Small intestine (tissue), 7 donors: ENCODE results near the gene CST3. TPM values are rescaled to one million over a fixed set of nuclear protein-coding genes. Genes with fewer than 3 reads are reported as not detected.
A peak's percentile ranks its signal among the peaks of the same experiment; 100 is the strongest.

Experiments used
- DNase-seq, 2 donors: peaks; one replicate each; pipeline versions ENCODE4 v3.0.0 to v3.0.0-alpha.2; 2013
- FAIRE-seq: peaks from 2 replicates; lab custom pipeline; 2012; peaks lifted over from hg19 to GRCh38; lab: Jason Lieb, UNC
- H3K27ac ChIP-seq, 3 donors: one replicate each; pipeline ENCODE4 v1.5.1; 2013; ENCODE audit warnings: low read length in 2 of 3, mild to moderate bottlenecking in 2 of 3, control low read depth in 1 of 3, inconsistent platforms in 1 of 3, low read depth in 1 of 3, moderate library complexity in 1 of 3
- H3K27me3 ChIP-seq, 3 donors: one replicate each; pipeline ENCODE4 v1.6.1; 2013; ENCODE audit warnings: low read length in 3 of 3, inconsistent platforms in 1 of 3; ENCODE audit not compliant: control insufficient read depth in 3 of 3, insufficient read depth in 3 of 3
- H3K36me3 ChIP-seq, 3 donors: one replicate each; pipeline ENCODE4 v1.6.1; 2013; ENCODE audit warnings: low read length in 3 of 3, inconsistent platforms in 1 of 3, low read depth in 1 of 3, mild to moderate bottlenecking in 1 of 3, moderate library complexity in 1 of 3; ENCODE audit not compliant: control insufficient read depth in 3 of 3, insufficient read depth in 2 of 3
- H3K4me1 ChIP-seq, 3 donors: one replicate each; pipeline ENCODE4 v1.6.1; 2013; ENCODE audit warnings: low read length in 2 of 3, inconsistent platforms in 1 of 3, low read depth in 1 of 3, mild to moderate bottlenecking in 1 of 3, moderate library complexity in 1 of 3; ENCODE audit not compliant: control insufficient read depth in 3 of 3, insufficient read depth in 2 of 3
- H3K4me3 ChIP-seq, 3 donors: one replicate each; pipeline ENCODE4 v1.5.1; 2013; ENCODE audit warnings: low read length in 3 of 3, control low read depth in 1 of 3, inconsistent platforms in 1 of 3, low read depth in 1 of 3, mild to moderate bottlenecking in 1 of 3, moderate library complexity in 1 of 3
- H3K9me3 ChIP-seq, 2 donors: one replicate each; pipeline ENCODE4 v1.6.1; 2013; ENCODE audit warnings: low read depth in 1 of 2, low read length in 1 of 2; ENCODE audit not compliant: control insufficient read depth in 2 of 2, insufficient read depth in 1 of 2
- WGBS, 3 donors: extraction: QIAGEN DNeasy Blood & Tissue Kit; methylation state at CpG; one replicate each; pipeline ENCODE4 v1.1.7; 2013; 5-methylcytosine and 5-hydroxymethylcytosine counted together
- polyA plus RNA-seq, 4 donors: library from polyadenylated mRNA; stranded (reverse) in 3 of 4; unstranded in 1 of 4; fragments of 200-250 nt in 3 of 4; fragments of 120-200 nt in 1 of 4; gene quantifications; one replicate each; pipeline versions ENCODE4 v1.2.1 to v1.2.3, GENCODE V29; 2013
- donor health status: healthy with polysubstance abuse.
- donor health status: control.
- donor health status: control.
- donor health status: Bipolar disorder and iron deficiency.
- donor health status: healthy.

Gene CST3
- polyA plus RNA-seq, 4 donors = 443 to 907 (median 470) TPM

DNA sequence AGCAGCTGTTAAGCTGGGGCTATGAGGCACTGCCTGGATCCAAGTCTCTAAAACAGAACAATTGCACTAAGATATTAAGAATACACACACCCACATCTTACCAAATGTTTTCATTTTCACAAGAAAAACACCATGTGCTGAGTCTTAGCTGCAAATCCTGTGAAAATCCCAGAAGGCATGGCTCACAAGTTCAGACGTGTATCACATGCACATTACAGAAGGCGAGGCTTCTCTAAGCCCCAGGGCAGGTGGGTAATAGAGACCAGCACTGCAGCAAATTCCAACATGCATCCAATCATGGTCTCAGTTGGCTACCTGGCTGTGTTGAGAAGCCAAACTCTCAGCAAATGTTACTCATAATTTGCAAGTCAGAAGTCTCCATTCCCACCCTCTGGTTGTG lies 16.2 kb upstream of the CST3 start:
- H3K4me1 ChIP-seq = peaks cover 0 to 19% (median 0%) of the 10 kb centered on the region in 3 donors
- H3K36me3 ChIP-seq = no peaks in the 10 kb centered on the region
- 59 to 74% (median 68%) methylated on average over 2 of the region's 2 CpGs for whole genome bisulfite sequencing, 3 donors
- DNase-seq (no peak), FAIRE-seq (no peak)
- H3K4me3 ChIP-seq = no peak overlapping the region
- H3K27ac ChIP-seq = no peak overlapping the region
- no peaks in the 10 kb centered on the region for H3K27me3 ChIP-seq
- peaks cover 0 to 5% of the 10 kb centered on the region in 2 donors for H3K9me3 ChIP-seq

DNA sequence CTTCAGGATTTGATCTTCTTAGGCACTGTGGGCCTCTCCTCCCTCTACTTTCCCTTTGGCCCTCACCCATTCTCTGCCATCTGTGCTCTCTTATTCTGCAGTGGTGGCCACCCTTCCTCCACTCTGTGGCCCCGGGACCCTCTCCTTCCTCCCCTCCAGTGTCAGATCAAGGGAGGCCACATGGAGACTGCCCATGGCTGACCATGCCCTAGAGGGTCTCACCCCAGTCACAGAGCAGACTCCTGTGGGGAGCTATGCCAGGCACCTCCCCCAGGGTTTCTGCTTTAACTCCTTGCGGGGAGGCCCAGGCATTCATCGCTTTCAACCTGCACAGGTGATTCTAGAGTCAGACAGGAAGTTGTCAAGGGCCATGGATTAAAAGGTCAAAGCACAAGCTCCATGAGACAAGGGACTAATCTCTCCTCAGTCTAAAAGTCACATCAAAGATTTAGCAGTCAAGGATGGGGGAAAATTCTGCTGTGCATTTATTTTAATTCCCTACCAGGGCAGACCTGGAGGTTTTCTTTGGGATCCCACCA lies 15.7 kb upstream of the CST3 start:
- Histone ChIP-seq H3K9me3 (peaks cover 0 to 5% of the 10 kb centered on the region in 2 donors), H3K27ac (no peak overlapping the region), H3K4me3 (no peak overlapping the region), H3K27me3 (no peaks in the 10 kb centered on the region), H3K4me1 (peaks cover 0 to 17% (median 0%) of the 10 kb centered on the region in 3 donors), H3K36me3 (no peaks in the 10 kb centered on the region)
- DNase-seq (peak in 1 of 2 donors; percentile 50), FAIRE-seq (no peak)
- 48 to 70% (median 52%) methylated on average over 3 of the region's 3 CpGs for WGBS, 3 donors

DNA sequence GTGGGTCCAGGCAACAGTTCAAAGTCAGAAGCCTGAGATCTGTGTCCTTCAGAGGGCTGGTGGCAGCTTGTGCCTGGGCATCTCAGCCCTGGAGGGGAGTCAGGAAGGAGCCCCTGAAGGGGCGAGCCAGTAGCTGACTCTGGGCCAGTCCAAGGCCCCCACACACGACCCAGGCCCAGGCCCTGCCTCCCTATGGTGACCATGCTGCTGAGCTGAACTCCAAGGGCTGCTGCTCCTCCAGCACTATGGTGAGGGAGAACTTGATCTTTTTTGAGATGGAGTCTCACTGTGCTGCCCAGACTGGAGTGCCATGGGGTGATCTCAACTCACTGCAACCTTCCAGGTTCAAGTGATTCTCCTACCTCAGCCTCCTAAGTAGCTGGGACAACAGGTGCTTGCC lies 15.2 kb upstream of the CST3 start:
- Histone ChIP-seq H3K9me3 (peaks cover 0 to 5% of the 10 kb centered on the region in 2 donors), H3K36me3 (no peaks in the 10 kb centered on the region), H3K27ac (no peak overlapping the region), H3K27me3 (no peaks in the 10 kb centered on the region), H3K4me1 (peaks cover 0 to 15% (median 0%) of the 10 kb centered on the region in 3 donors), H3K4me3 (no peak overlapping the region)
- no peak for DNase-seq
- FAIRE-seq = no peak
- WGBS, 3 donors = 87 to 94% (median 90%) methylated on average over 2 of the region's 2 CpGs

DNA sequence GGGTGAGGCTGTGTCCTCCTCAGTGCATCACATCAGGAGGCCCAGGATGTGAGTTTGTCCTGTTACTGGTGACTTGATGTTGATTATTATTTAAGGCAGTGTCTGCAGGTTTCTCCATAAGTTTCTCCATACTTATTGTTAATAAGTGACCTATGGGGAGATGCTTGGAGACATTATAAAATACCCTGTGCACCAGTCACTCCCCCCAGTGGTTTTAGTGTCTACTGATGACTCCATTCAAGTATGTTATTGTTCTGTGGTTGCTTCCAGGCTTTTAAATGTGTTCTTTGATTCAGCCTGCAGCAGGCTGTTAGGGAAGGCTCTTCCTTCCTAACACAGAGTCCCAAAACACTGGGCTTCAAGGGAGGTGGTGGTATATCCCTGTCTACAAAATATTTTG lies 14.6 kb upstream of the CST3 start:
- H3K4me3 ChIP-seq = no peak overlapping the region
- H3K9me3 ChIP-seq = peaks cover 0 to 5% of the 10 kb centered on the region in 2 donors
- H3K4me1 ChIP-seq = peaks cover 0 to 11% (median 0%) of the 10 kb centered on the region in 3 donors
- H3K27ac ChIP-seq = no peak overlapping the region
- no peak for DNase-seq
- H3K36me3 ChIP-seq = no peaks in the 10 kb centered on the region
- H3K27me3 ChIP-seq = no peaks in the 10 kb centered on the region
- no peak for FAIRE-seq

DNA sequence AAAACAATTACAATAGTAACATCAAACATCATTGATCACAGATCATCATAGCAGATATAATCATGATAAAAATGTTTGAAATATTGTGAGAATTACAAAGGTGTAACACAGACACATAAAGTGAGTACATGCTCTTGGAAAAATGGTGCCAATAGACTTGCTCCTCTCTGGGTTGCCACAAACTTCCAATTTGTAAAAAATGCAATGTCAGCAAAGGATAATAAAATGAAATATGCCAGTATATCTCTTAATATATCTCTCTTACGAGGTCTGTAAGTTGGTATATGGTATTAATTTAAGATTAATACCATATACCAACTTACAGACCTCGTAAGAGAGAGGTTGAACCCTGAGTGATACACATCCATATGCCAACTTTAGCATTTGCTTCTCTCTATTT lies 13.4 kb upstream of the CST3 start:
- H3K4me1 ChIP-seq = peaks cover 0 to 11% (median 0%) of the 10 kb centered on the region in 3 donors
- DNase-seq = no peak
- H3K9me3 ChIP-seq = peaks cover 0 to 5% of the 10 kb centered on the region in 2 donors
- no peaks in the 10 kb centered on the region for H3K27me3 ChIP-seq
- H3K27ac ChIP-seq = no peak overlapping the region
- 87 to 91% (median 88%) methylated on average over 2 of the region's 2 CpGs for WGBS, 3 donors
- FAIRE-seq = no peak
- no peak overlapping the region for H3K4me3 ChIP-seq
- no peaks in the 10 kb centered on the region for H3K36me3 ChIP-seq

DNA sequence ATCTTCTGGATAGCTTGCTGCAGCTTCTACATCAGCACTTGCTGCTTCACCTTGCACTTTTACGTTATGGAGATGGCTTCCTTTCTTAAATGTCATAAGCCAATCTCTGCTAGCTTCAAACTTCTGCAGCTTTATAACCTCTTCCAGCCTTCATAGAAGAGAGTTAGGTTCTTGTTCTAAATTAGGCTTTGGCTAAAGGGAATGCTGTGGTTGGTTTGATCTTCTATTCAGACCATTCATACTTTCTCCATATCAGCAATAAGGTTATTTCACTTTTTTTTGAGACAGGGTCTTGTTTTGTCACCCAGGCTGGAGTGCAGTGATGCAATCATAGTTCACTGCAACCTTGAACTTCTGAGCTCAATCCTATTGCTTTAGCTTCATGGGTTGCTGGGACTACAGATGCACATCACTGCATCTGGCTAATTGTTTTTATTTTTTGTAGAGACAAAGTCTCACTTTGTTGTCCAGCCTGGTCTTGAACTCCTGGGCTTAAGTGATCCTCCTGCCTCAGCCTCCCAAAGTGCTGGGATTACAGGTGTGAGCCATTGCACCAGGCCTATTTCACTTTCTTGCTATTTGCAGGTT lies 12.2 kb upstream of the CST3 start:
- H3K27ac ChIP-seq = no peak overlapping the region
- H3K9me3 ChIP-seq = peaks cover 0 to 5% of the 10 kb centered on the region in 2 donors
- H3K27me3 ChIP-seq = no peaks in the 10 kb centered on the region
- H3K4me1 ChIP-seq = peaks cover 0 to 11% (median 0%) of the 10 kb centered on the region in 3 donors
- no peak for DNase-seq
- WGBS, 3 donors = 79 to 89% (median 87%) methylated on average over 1 of the region's 1 CpG
- H3K36me3 ChIP-seq = no peaks in the 10 kb centered on the region
- FAIRE-seq = no peak
- no peak overlapping the region for H3K4me3 ChIP-seq

DNA sequence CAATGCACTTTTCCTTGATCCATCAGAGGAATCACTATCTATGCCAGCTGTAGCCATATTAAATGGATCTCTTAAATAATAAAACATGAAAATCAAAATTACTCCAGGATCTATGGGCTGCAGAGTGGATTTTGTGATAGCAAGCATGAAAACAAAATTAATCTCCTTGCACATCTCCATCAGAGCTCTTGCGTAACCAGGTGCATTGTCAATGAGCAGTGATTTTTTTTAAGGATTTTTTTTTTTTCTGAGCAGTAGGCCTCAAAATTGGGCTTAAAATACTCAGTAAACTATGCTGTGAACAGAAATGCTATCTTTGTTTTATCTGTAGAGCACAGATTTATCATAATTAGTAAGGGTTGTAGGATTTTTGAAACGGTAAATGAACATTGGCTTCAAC lies 11.5 kb upstream of the CST3 start:
- FAIRE-seq (no peak), DNase-seq (no peak)
- no peak overlapping the region for H3K4me3 ChIP-seq
- 86 to 94% (median 90%) methylated on average over 2 of the region's 2 CpGs for WGBS, 3 donors
- no peaks in the 10 kb centered on the region for H3K27me3 ChIP-seq
- H3K9me3 ChIP-seq = peaks cover 0 to 5% of the 10 kb centered on the region in 2 donors
- H3K27ac ChIP-seq = no peak overlapping the region
- H3K36me3 ChIP-seq = no peaks in the 10 kb centered on the region
- H3K4me1 ChIP-seq = peaks cover 0 to 11% (median 0%) of the 10 kb centered on the region in 3 donors

DNA sequence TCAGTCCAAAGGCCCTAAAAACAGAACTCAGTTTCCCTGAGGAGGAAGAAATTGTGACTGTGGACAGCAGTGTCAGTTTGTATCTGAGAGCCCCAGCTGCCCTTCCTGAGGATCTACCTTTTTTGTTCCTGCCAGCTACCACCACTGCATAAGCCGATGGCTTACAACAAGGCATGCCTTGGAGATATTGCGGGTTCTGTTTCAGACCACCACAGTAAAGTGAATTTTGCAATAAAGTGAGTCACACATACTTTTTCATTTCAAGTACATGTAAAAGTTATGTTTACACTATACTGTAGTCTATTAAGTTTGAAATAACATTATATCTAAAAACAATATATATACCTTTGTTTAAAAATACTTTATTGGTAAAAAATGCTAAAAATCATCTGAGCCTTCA lies 9.6 kb upstream of the CST3 start:
- H3K36me3 ChIP-seq = no peaks in the 10 kb centered on the region
- H3K4me1 ChIP-seq = no peaks in the 10 kb centered on the region
- DNase-seq = no peak
- no peak overlapping the region for H3K27ac ChIP-seq
- no peak overlapping the region for H3K4me3 ChIP-seq
- H3K27me3 ChIP-seq = no peaks in the 10 kb centered on the region
- WGBS, 3 donors = 89 to 98% (median 95%) methylated on average over 2 of the region's 2 CpGs
- peaks cover 0 to 3% of the 10 kb centered on the region in 2 donors for H3K9me3 ChIP-seq
- FAIRE-seq = no peak
